NCI-H446 (cell line): ENCODE data around the gene NPPA.
A peak's percentile ranks its signal among the peaks of the same experiment; 100 is the strongest.
"Not testable (repeated sequence)": the region's sequence is repeated elsewhere in the genome, so short reads cannot be mapped to it uniquely, and the experiment has no call there.

ENCODE experiments used
- DNase-seq, 2 experiments: peaks; one replicate each; lab custom pipeline; 2025; lab: John Stamatoyannopoulos, UW

NPPA gene

DNA sequence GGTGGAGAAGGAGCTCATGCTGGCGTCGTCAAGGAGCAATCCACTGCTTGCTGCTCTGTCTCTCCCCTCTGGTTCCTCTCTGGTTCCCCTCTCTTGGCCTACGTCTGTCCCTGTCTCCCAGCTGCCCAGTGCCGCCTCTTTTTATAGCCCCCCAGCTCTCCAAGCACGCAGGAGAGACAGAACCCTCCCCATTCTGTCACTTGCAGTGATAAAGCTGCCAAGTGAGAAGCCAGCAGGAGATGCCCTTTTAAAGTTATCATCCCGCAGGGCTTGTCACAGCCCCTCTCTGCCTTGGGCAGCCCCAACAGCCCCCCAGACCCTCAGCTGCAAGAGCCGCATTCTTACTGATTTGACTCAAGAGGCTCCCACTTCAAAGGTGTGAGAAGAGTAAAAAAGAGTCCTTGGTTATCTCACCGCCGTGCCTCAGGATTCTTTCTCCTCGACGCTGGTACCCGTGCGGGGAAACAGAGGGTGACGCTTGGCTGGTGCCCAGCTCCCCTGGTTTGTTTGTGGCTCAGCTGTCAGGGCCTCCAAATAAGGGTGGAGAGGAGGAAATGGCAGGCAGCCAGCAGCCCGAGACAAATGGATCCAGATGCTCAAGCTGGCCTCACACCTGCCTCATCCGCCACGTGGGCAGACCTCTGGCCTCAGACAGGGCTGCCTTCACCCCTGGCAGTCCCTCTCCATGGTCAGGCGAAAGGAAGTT, at the start of gene NPPA:
TSS of gene NPPA (minus strand) at position 117 of the 706 bp plus-strand sequence. CDS start at position 18, 99 bp downstream.
- DNase-seq: peak in 1 of 2 experiments; percentile 62

DNA sequence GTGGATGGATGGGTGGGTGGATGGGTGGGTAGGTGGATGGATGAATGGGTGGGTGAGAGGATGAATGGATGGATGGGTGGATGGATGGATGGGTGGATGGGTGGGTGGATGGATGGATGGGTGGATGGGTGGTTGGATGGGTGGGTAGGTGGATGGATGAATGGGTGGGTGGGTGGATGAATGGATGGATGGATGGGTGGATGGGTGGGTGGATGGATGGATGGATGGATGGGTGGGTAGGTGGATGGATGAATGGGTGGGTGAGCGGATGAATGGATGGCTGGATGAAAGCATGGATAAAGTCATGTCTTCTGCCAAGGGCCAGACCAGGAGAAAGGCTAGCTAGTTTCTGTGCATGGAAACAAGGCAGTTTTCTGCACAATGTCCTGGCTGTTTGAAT, 46.9 kb upstream of the NPPA start:
- not testable (repeated sequence) for DNase-seq

DNA sequence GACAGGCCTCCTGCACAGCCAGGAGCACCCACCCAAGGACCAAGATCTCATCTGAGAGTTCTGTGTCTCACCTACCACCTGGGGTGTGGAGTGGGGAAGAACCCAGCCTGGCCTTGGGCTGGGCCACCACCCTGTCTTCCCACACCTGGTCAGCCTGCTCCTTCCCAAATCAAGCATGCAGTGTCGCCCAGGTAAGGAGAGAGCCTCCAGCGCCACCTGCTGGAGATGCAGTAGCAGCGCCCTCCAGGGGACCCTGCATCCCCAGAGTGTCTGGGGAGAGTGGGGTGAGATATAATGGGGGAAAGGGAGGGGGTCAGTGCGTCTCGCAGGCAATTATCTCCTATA, 46.3 kb upstream of the NPPA start:
- peak in 1 of 2 experiments; percentile 66 for DNase-seq

DNA sequence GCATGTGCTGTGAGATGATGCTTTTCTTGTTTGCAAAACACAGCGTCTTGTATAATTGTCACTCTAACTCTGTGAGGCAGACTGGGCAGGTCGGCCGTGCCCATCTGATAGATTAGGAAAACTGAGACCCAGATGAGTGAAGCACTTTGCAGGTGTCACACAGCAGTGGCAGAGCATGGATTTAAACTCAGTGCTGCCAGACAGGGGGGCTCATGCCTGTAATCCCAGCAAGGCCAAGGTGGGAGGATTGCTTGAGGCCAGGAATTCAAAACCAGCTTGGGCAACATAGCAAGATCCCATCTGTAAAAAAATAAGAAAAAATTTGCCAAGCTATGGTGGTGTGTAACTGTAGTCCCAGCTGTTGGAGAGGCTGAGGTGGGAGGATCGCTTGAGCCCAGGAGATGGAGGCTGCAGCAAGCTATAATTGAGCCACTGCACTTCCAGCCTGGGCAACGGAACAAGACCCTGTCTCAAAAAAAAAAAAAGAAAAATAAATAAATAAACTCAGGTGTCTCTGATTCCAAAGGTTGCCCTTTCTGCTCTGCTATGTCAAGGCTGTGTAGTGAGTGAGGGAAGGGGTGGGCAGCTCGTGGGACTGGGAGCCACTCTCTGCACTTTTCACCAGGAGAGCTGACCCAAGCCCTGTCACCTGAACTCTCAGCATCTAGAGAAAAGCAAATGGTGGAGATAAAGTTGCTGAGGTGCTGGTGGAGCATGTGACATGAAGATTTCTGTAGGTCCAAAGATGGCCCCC, 44.0 kb upstream of the NPPA start:
- no peak for DNase-seq

DNA sequence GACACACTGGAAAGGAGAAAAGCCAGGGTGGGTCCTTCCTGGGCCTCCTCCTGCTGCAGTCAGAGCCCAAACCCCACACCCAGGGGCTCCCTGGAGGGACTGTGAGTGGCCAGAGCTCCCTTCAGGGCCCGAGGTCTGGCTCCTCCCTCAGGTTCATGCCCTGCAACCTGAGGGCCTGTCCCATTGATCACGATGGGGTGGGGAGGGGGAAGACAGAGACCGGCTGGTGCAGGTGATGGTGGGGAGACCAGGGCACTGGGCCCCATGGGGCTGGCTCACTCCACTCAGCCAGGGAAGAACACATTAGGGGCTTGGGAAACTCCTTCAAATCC, 41.3 kb upstream of the NPPA start:
- no peak for DNase-seq

DNA sequence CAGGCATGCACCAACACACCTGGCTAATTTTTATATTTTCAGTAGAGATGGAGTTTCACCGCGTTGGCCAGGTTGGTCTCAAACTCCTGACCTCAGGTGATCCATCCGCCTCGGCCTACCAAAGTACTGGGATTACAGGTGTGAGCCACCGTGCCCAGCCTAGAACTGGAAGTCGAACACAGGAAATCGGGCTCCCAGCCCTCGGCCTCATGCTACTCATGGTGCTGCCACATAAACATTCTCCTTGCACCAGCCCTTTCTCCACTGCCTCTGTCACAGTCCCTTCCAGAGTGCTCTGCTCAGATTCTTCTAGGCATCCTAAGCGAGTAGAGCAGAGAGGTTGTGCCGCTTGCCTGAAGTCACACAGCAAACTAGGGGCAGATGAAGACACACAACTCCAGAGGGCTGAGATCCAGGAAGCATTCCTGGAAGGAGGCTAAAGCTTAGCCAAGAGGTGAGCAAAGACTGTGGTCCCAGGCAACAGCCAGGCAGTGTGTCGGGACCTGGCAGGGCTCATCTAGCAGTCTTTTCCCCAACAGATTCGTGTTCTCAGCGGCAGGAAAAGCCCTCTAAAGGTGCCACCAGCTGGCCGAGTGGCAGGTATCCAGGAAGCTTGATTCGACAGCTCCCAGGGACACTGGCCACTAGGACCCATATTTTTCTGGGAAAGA, 40.8 kb upstream of the NPPA start:
- no peak for DNase-seq

DNA sequence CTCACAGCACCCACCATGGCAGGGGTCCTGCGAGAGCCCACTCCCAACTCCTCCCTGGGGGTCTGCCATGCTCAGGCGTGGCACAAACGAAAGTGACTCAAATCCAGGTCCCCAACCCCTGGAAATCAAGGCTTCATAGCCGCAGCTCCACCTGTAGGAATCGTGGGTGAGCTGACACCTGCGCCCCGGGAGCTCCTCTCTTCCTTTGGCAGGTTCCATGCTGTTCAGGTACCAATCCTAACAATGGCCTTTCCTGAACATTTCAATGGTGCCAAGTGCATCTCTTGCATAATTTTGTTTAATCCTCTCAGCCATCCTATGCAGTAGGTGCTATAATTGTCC, 40.1 kb upstream of the NPPA start:
- no peak for DNase-seq

DNA sequence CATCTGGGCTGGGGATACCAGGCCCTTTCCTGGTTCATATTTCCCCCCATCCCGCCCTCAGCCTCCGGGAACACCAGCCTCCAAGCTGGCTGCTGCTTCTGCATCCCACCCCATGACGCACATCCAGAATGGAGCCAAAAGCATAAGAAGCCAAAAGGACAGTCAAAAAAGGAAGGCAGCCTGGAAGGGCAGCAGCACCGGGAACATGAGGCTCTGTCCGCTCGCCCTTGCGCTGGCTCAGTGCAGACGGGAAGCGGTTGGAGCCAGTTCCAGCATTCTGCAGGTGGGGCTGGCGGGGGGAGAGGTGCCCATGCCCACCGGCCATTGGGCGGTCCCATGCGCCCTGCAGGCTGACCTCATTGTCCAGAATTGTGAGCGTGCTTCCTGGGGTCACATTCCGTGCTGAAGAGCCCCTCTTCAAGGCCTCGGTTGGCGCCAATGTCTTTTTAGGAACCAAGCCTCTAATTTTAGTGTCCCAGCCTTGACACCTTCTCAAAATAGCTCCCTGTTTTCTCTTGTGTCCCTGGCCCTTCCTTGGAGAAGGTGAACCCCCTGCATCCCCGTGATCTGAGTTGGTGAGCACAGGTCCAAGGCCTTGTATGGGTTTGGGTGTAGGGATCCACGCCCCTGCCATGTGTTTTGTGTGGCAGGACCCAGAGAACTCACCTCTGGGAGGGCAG, 39.5 kb upstream of the NPPA start:
- DNase-seq: no peak

DNA sequence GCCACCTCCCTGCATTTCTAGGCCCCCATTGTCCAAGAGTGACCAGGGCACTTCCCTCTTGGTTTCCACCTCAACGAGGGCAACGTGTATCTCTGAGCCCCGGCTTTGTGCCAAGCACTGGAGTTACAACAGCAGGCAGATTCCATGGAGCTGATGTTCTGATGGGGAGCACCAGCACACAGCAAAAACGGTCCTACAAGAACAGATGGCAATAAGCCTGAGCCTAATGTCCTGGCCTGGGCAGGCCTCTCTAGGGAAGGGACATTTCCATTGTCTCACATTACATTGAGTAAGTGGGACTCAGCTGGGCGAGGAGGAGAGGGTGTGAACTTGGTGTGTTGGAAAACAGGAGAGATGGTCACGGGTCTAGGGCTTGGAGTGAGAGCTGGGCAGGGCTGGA, 38.3 kb upstream of the NPPA start:
- no peak for DNase-seq

DNA sequence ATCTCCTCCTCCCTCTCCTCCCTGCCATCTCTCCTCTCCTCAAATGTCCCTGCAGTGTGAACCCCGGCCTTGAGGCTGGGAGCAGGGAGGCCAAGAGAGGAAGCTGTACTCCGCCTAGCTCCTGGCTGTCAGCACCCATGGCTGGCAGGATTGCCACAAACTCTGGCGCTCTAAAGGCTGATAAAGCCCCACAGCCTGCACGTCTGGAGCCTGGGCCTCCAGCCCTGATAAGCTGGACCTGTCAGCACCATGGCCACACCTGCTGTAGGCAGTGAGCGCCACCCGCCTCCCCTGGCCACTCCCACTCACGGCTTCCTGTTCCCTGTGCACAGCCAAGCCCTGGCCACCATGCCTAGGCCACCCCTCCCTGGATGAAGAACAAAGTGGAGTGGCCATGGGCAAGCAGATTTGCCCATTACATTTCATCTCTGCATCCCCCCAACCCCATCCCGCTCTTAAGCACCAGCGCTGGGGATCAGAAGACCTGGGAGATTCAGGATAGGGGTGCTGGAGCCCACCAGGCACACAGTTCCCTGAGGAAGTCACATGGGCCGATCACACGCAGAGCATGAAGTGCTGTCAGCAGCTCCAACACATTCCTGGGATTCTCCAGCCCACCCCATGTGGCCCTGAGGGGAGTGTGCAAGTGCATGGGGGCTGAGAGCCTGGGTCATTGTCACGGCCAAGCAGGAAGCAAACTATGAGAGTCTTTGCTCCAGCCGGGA, 35.4 kb upstream of the NPPA start:
- no peak for DNase-seq

DNA sequence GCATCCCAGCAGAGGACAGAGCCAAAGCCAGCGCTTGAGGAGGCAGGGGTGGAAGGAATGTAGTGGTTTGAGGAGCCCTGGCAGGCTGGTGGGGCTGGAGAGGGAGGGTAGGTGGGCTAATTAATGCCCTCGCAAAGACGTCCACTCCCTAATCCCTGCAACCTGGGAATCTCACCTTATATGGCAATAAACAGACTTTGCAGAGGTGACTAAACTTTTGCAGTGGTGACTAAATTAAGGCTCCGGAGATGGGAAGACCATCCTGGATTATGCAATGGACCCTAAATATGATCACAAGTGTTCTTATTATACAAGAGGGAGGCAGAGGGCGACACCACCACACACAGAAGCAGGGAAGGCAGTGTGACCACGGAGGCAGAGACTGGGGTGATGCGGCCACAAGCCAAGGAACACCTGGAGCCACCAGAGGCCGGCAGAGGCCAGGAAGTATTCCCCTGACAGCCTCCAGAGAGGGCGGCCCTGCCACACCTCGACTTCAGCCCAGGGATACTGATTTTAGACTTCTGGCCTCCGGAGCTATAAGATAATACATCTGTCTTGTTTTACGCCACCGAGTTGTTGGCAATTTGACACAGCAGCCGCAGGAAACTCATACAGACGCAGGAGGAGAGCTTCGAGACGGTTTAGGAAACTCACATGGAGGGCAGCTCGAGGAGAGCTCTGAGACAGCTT, 34.3 kb upstream of the NPPA start:
- DNase-seq: no peak

DNA sequence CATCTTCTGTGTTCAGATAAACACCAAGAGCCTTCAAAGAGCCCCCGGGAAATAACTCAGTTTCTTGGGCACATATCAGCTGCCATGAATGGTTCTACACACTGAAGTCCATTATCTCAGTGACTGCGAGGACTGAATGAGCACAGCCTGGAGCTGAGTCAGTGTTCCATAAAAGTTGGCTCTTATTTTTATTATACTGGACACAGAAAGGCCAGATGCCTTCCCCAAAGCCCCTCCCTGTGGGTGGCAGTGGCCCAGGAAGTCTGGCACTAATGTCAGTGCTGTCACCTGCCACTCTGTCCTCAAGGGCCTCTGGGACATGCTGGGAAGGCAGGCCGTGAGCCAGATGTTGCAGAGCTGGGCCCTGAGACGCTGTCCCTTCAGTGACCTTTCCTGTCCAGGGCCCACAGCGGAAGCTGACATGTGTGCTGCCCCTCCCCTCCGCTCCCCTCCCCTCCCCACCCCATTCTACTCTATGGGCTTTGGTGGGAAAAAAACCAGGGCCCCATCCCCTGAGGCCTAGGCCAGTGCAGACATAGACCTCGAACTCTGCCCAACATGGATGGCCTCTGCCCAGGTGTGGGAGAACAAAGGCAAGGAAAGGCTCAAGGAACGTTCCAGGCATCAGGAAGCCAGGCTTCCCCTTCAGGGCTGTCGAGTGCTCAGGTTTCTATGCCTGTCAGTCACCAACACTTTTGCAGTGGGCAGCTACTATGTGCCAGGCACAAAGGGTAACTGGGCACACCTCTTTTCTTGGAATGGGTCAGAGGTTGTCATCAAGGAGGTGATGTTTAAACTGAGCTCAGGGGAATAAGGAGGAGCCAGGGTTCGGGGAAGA, 33.5 kb upstream of the NPPA start:
- DNase-seq: no peak

DNA sequence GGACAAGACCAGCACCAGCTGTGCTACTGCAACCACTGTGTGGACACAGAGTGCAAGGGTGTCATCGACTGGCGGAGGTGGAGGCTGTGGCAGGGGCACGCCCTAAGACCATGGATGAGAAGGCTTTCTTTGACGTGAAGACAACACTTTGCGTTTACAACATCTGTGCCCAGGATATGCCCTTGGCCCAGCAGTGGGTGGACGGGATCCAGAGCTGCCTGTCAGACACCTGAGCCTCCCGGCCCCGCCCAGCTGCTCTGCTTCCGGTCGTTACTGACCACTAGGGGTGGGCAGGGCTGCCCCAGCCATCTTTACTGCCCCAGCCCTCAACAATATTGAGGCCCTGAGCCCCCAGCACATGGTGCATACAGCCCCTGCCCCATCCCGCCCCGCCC, 32.6 kb upstream of the NPPA start:
- no peak for DNase-seq

DNA sequence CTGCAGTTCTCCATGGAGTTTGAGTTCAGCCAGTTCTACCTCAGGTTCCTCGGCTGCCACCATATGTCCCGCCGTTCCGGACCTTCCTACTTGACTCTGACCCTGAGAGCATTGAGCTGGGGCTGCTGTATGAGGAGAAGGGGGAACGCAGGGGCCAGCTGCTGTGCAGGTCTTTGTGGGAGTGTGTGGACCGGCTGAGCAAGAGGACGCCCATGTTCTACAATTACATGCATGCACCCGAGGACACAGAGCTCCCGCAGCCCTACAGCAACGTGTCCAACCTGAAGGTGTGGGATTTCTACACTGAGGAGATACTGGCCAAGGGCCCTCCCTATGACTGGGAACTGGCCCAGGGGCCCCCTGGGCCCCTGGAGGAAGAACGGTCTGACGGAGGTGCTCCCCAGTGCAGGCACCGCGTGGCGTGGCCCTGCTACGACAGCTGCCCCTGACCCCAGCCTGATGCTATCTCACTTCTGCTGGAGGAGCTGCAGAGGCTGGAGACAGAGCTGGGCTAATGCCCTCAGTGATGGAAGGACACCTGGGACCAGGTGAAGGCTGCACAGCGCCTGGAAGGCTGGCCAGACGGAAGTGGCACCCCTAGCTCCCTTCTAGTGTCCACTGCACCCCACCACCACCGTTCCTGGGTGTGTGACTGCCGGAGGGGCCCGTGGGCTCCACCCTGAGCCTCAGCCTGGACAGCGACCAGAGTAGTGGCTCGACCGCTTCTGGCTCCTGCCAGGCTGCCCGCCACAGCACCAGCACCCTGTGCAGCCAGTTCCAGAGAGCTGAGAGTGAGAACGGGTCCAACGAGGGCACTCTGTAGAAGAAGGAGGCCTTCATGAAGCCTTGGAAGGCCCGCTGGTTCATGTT, 32.0 kb upstream of the NPPA start:
- DNase-seq: no peak

DNA sequence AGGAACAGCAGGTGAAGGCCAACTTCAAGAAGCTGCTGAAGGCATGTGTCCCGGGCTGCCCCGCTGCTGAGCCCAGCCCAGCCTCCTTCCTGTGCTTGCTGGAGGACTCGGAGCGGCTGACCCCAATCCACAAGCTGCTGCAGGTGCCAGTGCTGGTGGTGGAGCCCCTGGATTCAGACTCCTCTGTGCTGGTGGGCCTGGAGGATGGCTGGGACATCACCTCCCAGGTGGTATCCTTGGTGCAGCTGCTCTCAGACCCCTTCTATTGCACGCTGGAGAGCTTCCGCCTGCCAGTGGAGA, 31.3 kb upstream of the NPPA start:
- DNase-seq: no peak

DNA sequence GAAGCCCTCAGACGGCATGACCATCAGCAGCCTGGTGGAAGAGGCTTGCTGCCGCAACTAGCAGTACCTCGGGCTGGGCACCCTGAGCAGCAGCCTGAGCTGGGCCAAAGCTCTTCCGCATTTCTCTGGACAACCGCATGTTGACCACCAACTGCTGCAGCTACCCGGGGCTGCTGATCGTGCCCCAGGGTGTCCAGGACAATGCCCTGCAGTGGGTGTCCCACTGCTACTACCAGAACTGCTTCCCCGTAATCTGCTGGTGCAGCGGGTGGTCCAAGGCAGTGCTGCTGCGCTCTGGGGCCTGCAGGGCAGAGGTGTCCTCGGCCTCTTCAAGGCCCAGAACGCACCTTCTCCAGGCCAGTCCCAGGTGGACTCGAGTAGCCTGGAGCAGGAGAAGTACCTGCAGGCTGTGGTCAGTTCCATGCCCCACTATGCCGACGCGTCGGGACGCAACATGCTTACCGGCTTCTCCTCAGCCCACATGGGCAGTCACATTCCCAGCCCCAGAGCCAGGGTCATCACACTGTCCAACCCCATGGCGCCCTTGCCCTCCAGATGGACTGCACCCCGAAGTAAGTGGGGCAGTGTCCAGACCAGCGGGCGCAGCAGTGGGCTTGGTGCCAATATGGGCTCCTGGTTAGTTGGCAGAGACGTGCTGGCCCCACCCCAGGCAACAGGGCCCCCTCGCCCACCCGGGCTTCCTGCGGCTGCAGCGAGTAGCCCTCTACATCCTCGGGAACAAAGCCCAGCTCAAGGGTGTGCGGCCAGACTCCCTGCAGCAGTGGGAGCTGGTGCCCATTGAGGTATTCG, 30.7 kb upstream of the NPPA start:
- DNase-seq: no peak

DNA sequence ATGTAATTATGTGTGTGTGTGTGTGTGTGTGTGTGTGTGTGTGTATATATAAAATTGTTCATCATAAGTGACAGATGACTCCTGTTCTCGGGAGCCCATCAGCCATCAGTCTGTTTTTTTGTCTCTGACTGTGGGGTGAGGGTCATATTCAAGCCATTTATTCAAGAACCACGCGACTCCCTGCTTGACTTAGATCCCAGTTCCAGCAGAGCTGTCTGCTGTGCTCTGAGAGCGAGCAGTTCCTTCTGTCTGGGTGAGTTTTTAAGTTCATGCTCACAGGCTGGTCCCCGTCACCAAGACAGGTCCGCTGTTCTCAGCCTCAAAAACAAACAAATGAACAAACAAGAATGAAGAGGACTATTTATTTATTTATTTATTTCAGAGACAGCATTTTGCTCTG, 29.5 kb upstream of the NPPA start:
- no peak for DNase-seq

DNA sequence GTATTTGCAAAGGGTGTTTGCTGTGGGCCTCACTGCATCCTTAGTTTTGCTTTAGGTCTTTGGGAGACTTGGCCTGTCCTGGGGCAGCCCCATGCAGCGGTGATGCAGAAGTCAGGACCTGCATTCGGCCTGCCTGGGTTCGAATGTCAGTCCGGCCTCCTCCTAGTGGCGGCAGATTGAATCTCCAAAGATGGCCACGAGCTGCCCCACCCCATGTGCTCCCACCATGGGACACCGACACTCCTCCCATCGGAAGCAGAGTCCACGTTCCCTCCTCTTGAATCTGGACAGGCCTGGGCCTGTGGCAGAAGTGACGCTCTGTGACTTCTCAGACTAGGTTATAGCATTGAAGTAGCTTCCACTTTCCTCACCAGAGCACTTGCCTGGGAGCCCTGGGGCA, 27.5 kb upstream of the NPPA start:
- DNase-seq: no peak

DNA sequence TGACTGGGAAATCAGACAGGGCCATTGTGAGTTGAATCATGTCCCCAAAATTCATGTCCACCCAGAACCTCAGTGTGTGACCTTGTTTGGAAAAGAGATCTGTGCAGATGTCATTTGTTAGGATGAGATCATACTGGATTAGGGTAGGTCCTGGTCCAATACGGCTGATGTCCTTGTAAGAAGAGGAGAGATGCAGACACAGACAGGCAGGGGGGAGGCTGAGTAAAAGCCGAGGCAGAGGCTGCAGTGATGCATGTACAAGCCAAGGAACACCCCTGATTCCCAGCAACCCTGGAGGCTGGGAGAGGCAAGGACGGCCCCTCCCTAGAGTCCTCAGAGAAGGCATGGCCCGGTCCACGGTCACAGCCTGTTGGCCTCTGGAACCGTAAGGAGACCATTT, 27.0 kb upstream of the NPPA start:
- no peak for DNase-seq
